ENCODE measurements around the gene AMPD3.

The AMPD3 gene

GRCh38 chr11:10504490-10504889 is 49.4 kb downstream of the AMPD3 start:
- no peak for DNase-seq (ENCODE audit: low spot score)

DNA sequence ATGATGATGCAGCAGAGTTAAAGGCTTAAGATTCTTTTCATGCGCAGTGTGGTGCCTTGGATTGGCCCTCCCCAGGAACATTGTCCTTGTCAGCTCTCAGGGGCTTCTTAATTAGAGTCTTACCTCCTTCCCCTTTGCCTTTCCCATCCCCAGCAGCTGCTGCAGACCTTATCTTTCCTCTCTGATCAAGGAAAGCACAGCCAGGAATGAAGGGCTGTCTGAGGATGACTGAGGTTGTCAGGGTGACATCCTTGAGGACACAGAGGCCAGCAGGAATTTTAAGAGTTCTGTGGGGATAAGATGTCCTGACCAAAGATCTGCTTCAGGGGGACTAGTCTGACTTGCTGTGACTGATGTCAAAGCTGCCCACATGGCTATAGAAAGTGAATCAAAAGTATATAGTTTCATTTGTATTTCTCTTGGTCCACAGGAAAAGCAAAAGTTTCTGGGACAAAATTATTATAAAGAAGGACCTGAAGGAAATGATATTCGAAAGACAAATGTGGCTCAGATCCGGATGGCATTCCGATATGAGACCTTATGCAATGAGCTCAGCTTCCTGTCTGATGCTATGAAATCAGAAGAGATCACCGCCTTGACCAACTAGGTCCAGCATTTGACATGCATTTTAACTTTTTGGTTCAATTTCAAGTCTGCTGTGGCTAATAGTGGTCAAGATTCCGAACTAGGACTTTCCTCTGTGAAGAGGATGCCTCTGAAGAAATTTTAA is 50.4 kb downstream of the AMPD3 start:
- no peak for DNase-seq (ENCODE audit: low spot score)

GRCh38 chr11:10506008-10506370 is 50.9 kb downstream of the AMPD3 start:
- DNase-seq (ENCODE audit: low spot score) = no peak

DNA sequence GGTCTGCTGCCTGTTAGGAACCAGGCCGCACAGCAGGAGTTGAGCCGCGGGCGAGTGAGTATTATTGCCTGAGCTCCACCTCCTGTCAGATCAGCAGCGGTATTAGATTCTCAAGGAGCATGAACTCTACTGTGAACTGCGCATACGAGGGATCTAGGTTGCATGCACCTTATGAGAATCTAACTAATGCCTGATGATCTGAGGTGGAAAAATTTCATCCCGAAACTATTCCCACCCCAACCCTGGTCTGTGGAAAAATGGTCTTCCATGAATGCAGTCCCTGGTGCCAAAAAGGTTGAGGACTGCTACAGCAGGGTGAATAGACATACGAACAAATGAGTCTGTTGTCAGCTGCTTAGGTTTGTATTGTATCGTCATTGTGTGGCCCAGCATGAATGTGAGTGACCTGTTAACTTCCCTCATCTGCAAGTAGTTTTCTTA is 56.1 kb downstream of the AMPD3 start:
- no peak for DNase-seq (ENCODE audit: low spot score)

DNA sequence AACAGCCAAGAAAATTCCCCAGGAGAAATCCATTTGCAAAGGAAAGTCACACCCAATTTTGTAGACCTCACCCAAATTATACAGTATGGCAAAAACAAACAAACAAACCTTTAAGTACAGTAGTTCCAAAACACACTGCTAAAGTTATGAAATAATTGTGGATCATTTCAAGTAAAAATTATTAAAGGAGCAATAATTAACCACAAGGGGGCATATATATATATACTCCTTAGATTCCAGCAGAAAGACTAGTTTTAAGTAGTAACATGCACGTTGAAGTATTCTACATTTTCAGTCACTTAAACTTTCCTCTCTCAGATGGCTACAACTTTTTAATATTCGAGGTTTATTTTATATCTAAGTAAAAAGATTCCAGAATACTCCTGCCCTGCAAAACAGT is 59.1 kb downstream of the AMPD3 start:
- no peak for DNase-seq (ENCODE audit: low spot score)

- no peak for DNase-seq (ENCODE audit: low spot score)
Measured at GRCh38 chr11:10514709-10515108, 59.6 kb downstream of the AMPD3 start.

GRCh38 chr11:10515418-10515817 is 60.4 kb downstream of the AMPD3 start:
- DNase-seq (ENCODE audit: low spot score) = no peak

DNA sequence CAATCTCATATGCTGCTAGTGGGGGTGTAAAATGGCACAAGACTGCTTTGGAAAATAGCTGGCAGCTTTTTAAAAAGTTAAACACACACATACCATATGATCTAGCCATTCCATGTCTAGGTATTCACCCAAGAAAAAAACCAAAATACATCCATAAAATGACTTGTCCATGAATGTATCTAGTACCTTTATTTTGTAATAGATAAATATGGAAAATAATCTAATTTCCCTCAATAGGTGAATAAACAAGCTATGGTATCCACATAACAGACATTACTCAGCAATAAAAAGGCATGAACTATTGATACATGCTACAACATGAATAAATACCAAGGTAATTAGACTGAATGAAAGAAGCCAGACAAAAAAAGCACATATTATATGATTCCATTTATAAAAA is 63.1 kb downstream of the AMPD3 start:
- DNase-seq (ENCODE audit: low spot score) = no peak

- DNase-seq (ENCODE audit: low spot score) = no peak
Measured at GRCh38 chr11:10518891-10519290, 63.8 kb downstream of the AMPD3 start.

DNA sequence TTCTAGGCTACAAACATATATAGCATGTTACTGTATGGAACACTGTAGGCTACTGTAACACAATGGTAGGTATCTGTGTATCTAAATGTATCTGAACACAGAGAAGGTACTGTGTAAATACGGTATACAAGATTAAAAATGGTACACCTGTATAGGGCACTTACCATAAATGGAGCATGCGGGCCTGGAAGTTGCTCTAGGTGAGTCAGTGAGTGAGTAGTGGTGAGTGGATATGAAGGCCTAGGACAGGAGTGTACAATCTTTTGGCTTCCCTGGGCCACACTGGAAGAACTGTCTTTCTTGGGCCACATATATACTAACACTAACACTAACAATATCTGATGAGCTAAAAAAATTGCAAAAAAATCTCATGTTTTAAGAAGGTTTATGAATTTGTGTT is 64.6 kb downstream of the AMPD3 start:
- DNase-seq (ENCODE audit: low spot score) = no peak

DNA sequence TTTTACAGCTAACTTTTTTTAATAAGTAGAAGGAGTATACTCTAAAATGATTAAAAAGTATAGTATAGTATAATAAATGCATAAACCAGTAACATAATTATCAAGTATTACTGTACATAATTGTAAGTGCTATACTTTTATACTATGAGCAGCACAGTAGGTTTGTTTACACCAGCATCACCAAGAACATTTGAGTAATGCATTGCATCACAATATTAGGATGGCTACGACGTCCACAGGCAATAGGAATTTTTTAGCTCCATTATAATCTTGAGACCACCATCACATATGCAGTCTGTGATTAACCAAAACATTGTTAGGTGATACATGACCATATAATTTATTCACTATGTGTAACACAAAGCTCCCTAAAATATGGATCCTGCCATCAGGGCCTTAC is 65.5 kb downstream of the AMPD3 start:
- no peak for DNase-seq (ENCODE audit: low spot score)

DNA sequence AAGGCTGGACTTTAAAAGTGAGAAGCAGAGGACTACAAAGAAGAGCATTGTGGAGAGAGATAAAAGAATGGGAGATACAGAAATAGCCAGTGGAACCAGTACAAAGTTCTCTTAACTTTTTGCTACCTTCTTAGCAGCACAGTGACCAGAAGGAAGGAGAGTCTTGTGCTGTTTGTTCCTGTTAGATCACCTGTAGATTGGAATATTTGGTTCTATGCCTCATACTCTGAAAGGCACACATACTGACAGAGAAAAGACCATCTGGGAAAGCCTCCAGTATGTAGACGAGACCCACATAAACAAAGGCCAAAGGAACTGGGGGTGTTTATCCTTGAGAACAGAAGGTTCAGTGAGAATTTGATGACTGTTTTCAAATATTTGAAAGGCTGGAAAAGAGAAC is 67.2 kb downstream of the AMPD3 start:
- DNase-seq (ENCODE audit: low spot score) = peak; percentile 68

- no peak for DNase-seq (ENCODE audit: low spot score)
Measured at GRCh38 chr11:10522921-10523320, 67.9 kb downstream of the AMPD3 start.

- no peak for DNase-seq (ENCODE audit: low spot score)
Measured at GRCh38 chr11:10524471-10524870, 69.4 kb downstream of the AMPD3 start.

- peak; percentile 79 for DNase-seq (ENCODE audit: low spot score)
Measured at GRCh38 chr11:10526974-10527918, 72.2 kb downstream of the AMPD3 start.

- no peak for DNase-seq (ENCODE audit: low spot score)
Measured at GRCh38 chr11:10528121-10528520, 73.1 kb downstream of the AMPD3 start.

GRCh38 chr11:10529279-10529678 is 74.2 kb downstream of the AMPD3 start:
- no peak for DNase-seq (ENCODE audit: low spot score)

DNA sequence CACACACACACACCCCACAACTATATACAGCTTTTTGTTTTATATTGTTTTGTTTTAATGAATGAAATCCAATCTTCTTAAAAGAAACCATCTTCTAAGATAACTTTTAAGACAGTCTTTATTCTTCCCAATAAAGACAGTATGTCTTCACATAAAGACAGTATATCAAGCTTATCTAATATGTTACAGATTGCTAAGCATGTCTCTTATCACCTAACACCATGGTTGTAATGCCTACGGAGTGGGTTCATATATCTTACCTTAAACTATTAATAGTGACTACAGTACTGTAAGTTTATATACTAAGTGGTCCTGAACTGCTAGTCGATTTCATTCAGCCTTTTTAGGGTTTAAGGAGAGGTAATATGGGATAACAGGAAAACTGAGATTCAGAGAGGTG is 77.5 kb downstream of the AMPD3 start:
- no peak for DNase-seq (ENCODE audit: low spot score)

GRCh38 chr11:10533323-10533722 is 78.3 kb downstream of the AMPD3 start:
- DNase-seq (ENCODE audit: low spot score) = no peak

- no peak for DNase-seq (ENCODE audit: low spot score)
Measured at GRCh38 chr11:10534316-10534715, 79.3 kb downstream of the AMPD3 start.

DNA sequence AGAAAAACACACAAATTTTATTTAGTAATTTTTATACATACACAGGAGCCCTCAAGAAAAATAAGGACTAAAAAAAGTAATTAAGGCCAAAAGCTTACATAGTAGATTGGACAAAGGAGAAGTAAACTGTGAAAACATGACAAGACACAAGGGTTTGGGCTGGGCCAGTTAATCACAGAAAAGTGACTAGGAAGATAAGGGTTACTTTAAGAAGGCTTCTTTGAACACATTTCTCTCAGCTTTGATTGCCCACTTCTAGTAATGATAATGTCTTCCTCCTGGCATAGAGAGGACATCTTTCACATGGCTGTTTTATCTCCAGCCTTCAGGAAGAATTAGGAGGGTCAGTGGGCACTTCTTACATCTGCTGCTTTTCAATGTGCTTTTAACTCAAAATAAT is 82.5 kb downstream of the AMPD3 start:
- DNase-seq (ENCODE audit: low spot score) = no peak

DNA sequence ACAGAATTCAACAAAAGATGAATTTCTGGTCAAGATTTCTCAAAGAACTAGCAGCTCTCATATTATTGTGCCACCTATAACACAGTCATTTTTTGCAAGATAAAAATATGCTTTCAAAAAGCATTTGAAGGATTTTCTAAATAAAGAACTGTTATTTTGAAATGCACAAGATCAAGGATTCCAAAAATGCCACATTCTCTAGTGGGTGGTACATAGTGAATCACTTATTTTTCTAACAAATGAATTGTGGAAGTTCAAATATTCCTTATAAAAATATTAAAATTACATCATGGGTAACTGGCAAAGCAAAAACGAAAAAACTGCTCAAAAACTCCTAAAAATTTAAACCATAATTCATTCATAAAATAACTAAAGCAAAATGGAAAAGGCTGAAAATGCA is 83.9 kb downstream of the AMPD3 start:
- no peak for DNase-seq (ENCODE audit: low spot score)

- DNase-seq (ENCODE audit: low spot score) = no peak
Measured at GRCh38 chr11:10539339-10539738, 84.3 kb downstream of the AMPD3 start.

Measured in putamen (tissue), 1 donor.